Stimulated activated CD8-positive, alpha-beta memory T cell treated with anti-CD3 and anti-CD28 coated beads, Interleukin-4, amount 100 ng/mL, for 24 hours (primary cell): ENCODE data around the gene ZC3HAV1.

Source experiments
- DNase-seq: peaks from one replicate; pipeline ENCODE4 v3.0.0-alpha.2; 2020; ENCODE audit warnings: low read depth

The ZC3HAV1 gene

GRCh38 chr7:139018910-139019309 is 90.6 kb downstream of the ZC3HAV1 start:
- DNase-seq, result no peak

GRCh38 chr7:139016931-139017511 is 92.5 kb downstream of the ZC3HAV1 start:
- peak; percentile 35 for DNase-seq

- DNase-seq, result no peak
These were observed 98.1 kb downstream of the ZC3HAV1 start for GRCh38 chr7:139011373-139011772.

- DNase-seq, result no peak
These were observed 105.0 kb downstream of the ZC3HAV1 start for GRCh38 chr7:139004321-139005090.

GRCh38 chr7:138999414-138999813 is 110.1 kb downstream of the ZC3HAV1 start:
- DNase-seq, result no peak
